PC-9 (cell line): ENCODE data around the gene XRCC2.

Experiments used
- EZH2 ChIP-seq: fragments of 200-600 bp; sonication (generic); IDR thresholded peaks from 2 replicates; pipeline ENCODE4 v1.8.0; 2017; ENCODE audit warnings: antibody characterized with exemption, low read depth
- TF ChIP-seq, protein P1 (sequence below): fragments of 200-600 bp; sonication (generic); conservative IDR thresholded peaks from 2 replicates; pipeline ENCODE4 v1.6.1; 2017; ENCODE audit warnings: mixed run types, antibody characterized with exemption, mild to moderate bottlenecking, moderate library complexity

DNA sequence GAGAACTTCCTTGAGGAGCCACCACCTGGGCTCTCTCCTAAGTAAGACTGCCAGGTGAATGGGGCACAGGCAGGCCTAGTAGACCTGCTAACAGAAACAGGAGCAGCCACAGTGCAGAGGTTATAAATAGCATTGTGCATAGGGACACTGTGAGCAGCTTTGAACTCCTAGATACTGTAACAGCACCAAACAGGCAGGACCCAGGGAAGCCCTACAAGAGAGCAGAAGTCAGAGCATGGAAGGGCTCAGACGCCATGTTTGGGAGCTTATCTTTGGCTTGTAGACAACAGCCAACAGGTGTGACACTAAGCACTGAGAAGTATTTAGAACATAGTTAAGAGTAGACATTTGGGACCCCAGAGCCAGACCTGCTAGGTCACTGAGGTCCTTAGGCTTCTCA, 14.5 kb downstream of the XRCC2 start:
- TF ChIP-seq, protein P1, sequence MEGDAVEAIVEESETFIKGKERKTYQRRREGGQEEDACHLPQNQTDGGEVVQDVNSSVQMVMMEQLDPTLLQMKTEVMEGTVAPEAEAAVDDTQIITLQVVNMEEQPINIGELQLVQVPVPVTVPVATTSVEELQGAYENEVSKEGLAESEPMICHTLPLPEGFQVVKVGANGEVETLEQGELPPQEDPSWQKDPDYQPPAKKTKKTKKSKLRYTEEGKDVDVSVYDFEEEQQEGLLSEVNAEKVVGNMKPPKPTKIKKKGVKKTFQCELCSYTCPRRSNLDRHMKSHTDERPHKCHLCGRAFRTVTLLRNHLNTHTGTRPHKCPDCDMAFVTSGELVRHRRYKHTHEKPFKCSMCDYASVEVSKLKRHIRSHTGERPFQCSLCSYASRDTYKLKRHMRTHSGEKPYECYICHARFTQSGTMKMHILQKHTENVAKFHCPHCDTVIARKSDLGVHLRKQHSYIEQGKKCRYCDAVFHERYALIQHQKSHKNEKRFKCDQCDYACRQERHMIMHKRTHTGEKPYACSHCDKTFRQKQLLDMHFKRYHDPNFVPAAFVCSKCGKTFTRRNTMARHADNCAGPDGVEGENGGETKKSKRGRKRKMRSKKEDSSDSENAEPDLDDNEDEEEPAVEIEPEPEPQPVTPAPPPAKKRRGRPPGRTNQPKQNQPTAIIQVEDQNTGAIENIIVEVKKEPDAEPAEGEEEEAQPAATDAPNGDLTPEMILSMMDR = no peak
- TF ChIP-seq EZH2 = no peak
